Right kidney (tissue), 1 donor: ENCODE data around the gene PTPRG.

ENCODE experiments used
- DNase-seq: peaks from one replicate; pipeline ENCODE4 v3.0.0-alpha.2; 2016

The PTPRG gene

DNA sequence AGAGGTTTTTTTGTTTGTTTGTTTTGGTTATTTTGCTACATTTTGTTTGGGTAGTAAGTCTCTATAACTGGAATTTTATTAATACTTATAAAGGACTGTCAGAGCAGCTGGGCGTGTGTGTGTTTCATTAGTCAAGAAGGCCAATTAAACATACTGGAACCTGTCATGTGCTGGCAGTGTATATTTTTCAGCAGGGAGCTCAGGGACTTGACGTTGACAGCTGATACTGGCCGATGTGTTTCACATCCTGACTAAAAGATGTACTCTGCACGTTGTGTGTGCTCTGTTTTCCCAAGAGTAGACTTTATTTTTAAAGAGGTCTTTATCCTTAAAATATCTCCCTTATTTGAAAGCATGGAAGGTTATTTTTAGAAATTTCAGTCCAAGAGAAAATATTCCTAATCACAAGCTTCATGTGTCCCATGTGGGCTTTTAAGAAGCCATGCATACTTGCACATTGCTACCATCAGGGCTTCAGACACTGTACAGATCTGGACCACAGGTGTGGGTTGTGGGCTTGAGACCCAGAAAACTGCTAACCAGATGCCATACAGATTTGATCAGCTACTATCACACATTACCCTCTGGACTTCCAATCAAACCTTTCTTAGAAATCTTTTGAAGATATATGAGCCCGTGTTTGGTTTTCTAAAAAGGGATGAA, 676.0 kb downstream of the PTPRG start:
- no peak for DNase-seq

DNA sequence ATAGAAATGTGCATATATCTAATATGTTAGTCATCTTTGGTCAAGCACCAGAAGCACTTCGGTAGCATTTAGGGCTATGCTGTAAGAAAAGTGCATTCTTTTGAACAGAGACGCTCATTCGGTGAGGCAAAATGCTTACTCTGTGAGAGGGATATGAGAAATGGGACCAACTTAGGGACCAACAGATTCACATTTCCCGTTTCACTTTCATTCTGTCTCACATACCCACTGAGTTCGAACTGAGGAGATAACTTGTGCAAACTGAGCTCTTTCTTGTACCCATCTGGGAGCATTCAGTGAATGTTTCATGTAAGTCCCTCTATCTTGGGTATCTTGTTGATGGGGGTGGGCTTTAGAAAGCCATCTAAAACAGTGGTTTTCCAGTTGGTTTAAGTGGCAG, 676.6 kb downstream of the PTPRG start:
- DNase-seq, result no peak

DNA sequence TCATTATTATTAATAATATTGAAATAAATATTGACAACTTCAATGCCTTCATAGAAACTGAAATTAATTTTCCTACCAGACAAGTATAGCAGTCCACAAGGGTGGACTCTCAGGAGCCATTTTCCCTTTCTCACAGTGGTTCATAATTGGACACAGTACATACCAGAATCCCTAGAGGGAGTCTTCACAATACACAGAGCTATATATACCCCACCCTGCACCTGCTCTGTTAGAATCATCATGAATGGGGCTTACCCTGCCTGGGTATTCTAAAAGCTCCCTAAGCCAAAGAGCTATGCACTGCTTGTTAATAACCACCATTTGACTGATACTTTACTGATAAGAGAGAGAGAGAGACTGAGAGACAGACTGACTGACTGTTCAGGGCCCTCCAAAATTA, 677.1 kb downstream of the PTPRG start:
- no peak for DNase-seq

- DNase-seq, result no peak
These were observed 679.9 kb downstream of the PTPRG start for GRCh38 chr3:62241279-62241678.

GRCh38 chr3:62242831-62243509, 681.6 kb downstream of the PTPRG start:
- no peak for DNase-seq

- no peak for DNase-seq
These were observed 684.7 kb downstream of the PTPRG start for GRCh38 chr3:62246094-62246493.

- no peak for DNase-seq
These were observed 685.6 kb downstream of the PTPRG start for GRCh38 chr3:62246985-62247384.

DNA sequence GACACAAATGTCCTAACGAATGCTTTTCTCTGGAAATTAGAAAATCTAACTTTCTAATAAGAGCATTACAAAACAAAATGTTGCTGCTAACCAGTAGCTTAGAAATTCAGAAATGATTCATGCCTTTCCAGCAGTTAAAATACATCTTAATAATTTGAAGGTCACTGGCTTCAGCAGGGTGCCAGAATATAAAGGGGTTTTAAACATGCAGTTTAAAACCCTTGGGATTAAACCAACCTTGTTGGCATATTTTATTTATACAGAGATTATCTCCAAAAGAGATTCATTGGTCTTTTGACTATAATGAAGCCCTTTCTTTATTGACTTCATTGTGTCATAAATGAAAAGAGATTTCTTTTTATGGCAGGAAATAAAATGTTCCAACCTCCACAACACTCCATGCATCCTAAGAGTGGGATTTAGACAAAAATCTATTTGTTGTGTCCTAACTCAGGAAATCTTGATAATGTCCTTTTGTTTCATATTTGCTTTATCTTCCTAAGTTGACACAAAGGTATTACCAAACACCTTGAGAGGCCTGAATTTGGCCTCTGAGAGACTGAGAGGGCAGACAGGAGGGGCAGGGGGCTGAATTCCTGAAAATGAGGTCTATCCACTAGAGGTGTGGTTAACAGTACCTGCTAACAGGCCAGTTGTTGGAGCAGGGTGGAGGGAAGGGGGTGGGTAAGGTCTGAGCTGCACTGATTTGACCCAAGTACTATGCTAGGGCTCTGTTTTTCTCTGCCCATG, 687.5 kb downstream of the PTPRG start:
- DNase-seq, result no peak

DNA sequence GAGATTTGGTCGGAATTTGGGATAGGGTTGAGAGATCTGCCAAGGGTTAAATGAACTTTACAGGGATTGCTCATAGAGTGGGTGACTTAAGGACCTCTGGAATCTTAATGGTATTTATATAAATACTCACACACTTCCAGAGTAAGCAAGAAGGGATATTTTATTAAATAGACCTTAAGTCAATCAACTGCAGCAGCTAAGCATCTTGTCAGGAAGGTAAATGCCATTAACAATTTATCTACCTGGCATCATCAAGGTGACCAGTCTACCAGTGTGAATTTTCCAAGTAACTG, 688.1 kb downstream of the PTPRG start:
- no peak for DNase-seq

DNA sequence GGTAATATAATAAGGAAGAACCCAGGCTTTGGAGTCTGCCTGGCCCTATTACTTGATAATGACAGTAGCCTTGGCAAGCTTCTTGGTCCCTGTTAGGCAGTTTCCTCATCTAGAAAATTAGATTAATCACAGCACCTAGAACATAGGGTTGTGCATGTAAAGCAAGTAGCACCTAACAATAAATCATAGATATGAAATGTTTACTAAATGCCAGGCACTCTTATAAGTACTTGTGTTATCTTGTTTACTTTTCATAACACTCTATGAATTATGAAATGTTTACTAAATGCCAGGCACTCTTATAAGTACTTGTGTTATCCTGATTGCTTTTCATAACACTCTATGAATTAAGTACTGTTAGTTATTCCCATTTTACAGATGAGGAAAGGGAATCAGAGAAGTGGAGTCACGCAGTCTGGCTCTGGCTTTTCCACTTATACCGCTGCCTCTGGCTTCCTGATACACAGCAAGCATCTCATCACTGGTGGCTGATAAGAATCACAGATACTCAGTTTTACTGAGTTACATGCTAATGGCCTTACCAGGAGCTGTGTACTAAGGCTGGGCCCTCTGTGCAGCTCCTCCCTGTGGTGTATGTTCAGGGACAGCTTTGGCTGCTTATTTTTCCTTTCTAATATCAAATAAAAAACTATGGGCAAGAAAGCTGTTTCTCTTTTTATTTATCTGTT, 688.6 kb downstream of the PTPRG start:
- DNase-seq, result no peak

DNA sequence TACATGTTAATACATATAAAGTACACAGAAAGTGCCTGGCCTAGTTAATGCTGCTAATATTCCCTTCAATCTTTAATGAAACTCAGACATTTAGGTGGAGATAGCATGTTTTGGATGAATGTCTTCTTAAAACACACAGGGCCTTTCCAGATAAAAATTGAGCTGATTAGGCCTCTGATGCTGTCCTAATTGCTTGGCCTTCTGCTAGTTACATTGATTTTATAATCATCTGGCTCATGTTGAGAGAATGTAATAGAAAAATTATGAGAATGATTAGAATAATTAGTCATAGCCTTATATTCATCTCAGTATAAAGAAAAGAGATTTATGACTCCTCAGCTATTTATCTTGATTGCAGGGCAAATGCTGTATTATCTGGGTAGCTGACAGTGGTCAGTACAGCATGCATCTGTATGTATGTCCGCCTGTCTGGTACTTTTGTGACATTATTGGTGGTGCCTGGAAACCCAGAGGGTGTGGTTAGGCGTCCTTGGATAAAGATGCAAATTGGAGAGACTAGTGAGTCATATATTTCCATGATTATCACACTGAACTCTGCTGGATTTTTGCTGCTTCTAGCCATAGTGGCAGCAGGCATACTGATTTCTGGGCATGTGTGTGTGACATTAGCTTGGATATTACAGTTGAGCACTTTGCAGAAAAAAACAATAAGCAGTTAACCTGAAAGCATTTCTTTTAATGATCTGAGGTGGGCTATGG, 691.2 kb downstream of the PTPRG start:
- no peak for DNase-seq

DNA sequence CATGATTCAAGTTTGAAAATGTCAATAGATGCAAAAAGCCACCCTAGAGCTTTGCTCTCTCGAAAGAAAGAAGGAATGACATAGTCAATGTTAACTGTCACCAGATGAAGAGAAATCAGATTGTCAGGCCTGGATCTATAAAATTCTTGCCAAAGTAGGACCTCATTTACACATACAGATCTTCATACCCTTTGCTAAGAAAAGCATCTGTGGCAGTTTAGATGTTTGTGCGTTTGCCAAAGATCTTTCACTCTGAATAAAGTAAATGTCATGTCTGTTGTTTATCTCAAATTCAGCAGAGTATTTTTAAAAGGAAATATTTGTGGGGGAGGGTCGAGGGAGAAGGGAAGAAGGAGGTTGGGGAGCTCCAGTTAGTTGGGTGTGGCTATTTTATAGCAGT, 692.6 kb downstream of the PTPRG start:
- no peak for DNase-seq

DNA sequence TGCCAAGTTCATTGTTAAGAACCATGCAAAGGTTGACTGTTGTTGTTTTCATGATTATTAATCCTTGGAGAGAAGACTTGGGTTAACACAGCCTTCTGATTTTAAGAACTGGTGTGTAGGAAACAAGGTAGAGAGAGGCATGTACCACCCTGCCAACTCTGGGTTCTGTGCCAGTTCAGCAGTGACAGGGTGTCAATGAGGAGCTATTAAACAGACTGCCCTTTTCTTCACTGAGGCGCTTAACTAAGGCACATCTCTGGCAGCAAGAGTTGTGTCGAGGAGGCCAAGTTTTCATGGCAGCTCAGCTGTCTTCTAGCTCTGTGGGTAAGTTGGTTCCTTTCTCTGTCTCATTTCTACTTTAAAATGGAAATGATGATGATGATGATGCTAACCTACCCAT, 694.4 kb downstream of the PTPRG start:
- DNase-seq, result no peak

GRCh38 chr3:62259924-62260323, 698.6 kb downstream of the PTPRG start:
- no peak for DNase-seq

- no peak for DNase-seq
These were observed 699.3 kb downstream of the PTPRG start for GRCh38 chr3:62260655-62261054.

DNA sequence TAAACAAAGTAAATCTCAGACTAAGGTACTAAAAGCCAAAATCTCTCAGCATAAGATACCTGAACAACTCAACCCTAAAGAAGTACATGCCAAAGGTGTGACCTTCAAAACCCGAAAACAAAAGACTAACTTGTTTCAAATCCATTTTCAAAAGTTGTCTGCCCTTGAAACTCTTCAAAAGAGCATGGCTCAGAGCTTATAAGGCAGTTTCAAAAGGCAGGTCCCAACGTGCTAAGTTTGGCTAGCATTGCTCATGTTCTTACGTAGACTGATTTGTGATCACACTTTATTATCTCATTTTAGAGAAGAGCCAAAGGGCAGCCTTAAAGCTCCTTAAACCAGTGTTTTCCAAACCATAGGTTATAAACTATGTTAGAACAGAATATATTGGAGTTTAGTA, 699.8 kb downstream of the PTPRG start:
- DNase-seq, result no peak

GRCh38 chr3:62261736-62262135, 700.4 kb downstream of the PTPRG start:
- DNase-seq, result no peak

- no peak for DNase-seq
These were observed 704.2 kb downstream of the PTPRG start for GRCh38 chr3:62265528-62265927.

DNA sequence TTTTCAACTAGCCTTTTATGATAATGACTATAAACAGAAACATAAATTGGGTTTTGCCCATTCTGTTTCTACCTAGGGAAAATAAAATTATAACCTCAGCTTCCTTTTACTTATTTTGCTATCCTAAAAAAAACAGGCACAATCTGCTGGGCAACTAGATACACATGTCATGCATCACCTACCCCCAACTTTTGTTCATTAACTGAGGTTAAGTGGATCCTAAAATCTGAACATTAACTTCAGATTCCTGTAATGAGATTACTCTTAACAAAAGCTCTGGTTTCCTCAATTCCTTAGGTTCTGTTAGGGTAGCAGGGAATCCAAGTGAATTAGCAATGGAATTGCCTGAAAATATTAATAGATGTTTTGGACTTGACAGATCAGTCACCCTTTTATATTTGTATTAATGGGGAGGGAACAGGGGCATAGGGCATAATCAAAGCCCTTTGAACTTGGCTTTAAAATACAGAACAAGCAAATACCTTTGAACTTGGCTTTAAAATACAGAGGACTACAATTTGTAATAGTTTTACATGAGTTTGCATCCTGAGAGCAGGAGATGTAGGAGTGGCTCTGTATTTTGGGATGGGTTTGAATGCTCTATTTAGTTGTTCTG, 705.4 kb downstream of the PTPRG start:
- no peak for DNase-seq

DNA sequence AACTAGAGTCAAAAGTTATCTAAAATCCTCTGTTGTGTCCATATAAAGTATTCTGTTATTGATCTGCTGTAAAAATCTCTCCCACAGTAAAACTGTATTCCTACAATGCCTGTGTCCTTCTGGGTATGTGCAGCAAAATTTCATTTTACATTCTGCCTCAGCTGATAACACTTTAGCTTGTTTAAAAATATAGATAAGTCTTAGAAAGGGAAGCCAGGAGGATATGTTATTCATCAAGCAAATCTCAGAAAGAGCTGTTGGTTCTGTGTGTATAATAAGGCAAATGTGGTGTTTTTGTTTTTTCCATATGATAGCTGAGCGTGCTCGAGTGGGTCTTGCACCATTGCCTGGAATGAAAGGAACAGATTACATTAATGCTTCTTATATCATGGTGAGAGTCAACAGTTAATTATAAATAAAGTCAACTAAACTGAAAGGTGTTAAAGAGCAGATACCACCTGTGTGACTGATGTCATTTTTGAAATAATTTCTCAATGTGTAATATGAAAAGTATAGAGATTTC, 715.3 kb downstream of the PTPRG start:
- no peak for DNase-seq

DNA sequence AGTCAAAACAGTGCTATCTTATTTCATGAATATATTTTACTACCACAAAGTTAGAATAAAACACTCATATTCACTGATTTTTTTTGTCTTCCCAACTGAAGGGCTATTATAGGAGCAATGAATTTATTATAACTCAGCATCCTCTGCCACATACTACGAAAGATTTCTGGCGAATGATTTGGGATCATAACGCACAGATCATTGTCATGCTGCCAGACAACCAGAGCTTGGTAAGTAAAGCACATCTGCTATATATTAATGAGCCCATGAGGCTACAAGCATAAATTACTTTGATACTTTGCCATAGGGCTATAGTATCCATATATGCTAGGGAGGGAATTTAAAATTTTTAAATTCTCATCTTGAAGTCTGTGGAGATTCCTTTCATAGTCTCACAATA, 716.1 kb downstream of the PTPRG start:
- DNase-seq, result no peak

- DNase-seq, result no peak
These were observed 716.6 kb downstream of the PTPRG start for GRCh38 chr3:62277986-62278385.
